Measurements from ENCODE around the gene AP1S3.
A peak's percentile ranks its signal among the peaks of the same experiment; 100 is the strongest.

Gene AP1S3

GRCh38 chr2:223729781-223730180 lies 107.6 kb downstream of the AP1S3 start:
- TF ChIP-seq CTCF (IDR thresholded peaks at IDR 0.05; ENCODE audit: low read depth, low read length, missing control alignments) = no peak
- no peak overlapping the region for H3K4me3 ChIP-seq (ENCODE audit: low read depth, low read length)
- DNase-seq (ENCODE audit: low read depth) = no peak

GRCh38 chr2:223727562-223727961 lies 109.8 kb downstream of the AP1S3 start:
- no peak overlapping the region for H3K4me3 ChIP-seq (ENCODE audit: low read depth, low read length)
- peak; percentile 82 for TF ChIP-seq CTCF (IDR thresholded peaks at IDR 0.05; ENCODE audit: low read depth, low read length, missing control alignments)
- peak; percentile 49 for DNase-seq (ENCODE audit: low read depth)

GRCh38 chr2:223725986-223726970 lies 111.1 kb downstream of the AP1S3 start:
- no peak for DNase-seq (ENCODE audit: low read depth)
- H3K4me3 ChIP-seq (ENCODE audit: low read depth, low read length) = no peak overlapping the region
- no peak for TF ChIP-seq CTCF (IDR thresholded peaks at IDR 0.05; ENCODE audit: low read depth, low read length, missing control alignments)

- DNase-seq (ENCODE audit: low read depth) = no peak
- H3K4me3 ChIP-seq (ENCODE audit: low read depth, low read length) = no peak overlapping the region
- TF ChIP-seq CTCF (IDR thresholded peaks at IDR 0.05; ENCODE audit: low read depth, low read length, missing control alignments) = no peak
Measured at GRCh38 chr2:223725494-223725893, 111.9 kb downstream of the AP1S3 start.

GRCh38 chr2:223724861-223725260 lies 112.5 kb downstream of the AP1S3 start:
- TF ChIP-seq CTCF (IDR thresholded peaks at IDR 0.05; ENCODE audit: low read depth, low read length, missing control alignments) = no peak
- H3K4me3 ChIP-seq (ENCODE audit: low read depth, low read length) = no peak overlapping the region
- no peak for DNase-seq (ENCODE audit: low read depth)

GRCh38 chr2:223723954-223724411 lies 113.4 kb downstream of the AP1S3 start:
- TF ChIP-seq CTCF (IDR thresholded peaks at IDR 0.05; ENCODE audit: low read depth, low read length, missing control alignments) = no peak
- no peak for DNase-seq (ENCODE audit: low read depth)
- no peak overlapping the region for H3K4me3 ChIP-seq (ENCODE audit: low read depth, low read length)
